Stimulated activated CD8-positive, alpha-beta memory T cell treated with anti-CD3 and anti-CD28 coated beads, Interleukin-4, amount 100 ng/mL, for 48 hours (primary cell): Measurements from ENCODE around the gene CELF2.

Source experiments
- DNase-seq: peaks from one replicate; pipeline ENCODE4 v3.0.0-alpha.2; 2020

CELF2 gene

GRCh38 chr10:11231285-11231684 is 213.6 kb downstream of the CELF2 start:
- DNase-seq, result no peak

DNA sequence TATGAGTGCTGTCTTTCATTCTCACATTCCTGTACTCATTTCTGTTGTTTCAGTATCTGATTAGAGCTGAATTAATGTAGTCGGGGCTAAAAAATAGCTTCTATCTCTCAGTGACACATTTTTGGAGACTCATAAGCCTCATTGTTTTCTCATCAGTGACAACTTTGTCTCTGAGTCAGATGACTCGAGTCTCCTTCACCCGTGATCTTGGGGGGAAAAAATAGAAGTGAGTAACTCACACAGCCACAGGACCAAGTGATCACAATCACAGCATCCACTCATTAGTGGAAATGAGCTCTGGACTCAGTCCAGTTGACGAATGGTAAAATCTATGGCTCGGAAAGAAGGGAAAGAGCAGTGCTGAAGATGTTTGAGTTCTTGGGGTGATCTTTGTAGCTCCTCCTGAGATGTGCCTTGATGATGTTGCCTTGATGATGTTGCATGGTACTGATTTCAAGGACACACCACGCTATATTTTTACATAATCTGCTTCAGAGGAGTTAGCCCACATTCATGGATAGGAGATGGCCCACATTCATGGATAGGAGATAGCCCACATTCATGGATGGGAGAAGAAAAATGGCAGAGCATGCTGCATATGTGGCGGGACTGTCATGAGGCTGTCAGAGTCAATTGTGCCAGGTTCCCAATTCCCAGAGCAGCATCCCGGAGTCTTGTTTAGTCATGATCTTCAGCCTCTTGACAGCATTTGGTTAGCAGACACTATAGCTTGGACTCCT is 214.7 kb downstream of the CELF2 start:
- DNase-seq, result no peak

DNA sequence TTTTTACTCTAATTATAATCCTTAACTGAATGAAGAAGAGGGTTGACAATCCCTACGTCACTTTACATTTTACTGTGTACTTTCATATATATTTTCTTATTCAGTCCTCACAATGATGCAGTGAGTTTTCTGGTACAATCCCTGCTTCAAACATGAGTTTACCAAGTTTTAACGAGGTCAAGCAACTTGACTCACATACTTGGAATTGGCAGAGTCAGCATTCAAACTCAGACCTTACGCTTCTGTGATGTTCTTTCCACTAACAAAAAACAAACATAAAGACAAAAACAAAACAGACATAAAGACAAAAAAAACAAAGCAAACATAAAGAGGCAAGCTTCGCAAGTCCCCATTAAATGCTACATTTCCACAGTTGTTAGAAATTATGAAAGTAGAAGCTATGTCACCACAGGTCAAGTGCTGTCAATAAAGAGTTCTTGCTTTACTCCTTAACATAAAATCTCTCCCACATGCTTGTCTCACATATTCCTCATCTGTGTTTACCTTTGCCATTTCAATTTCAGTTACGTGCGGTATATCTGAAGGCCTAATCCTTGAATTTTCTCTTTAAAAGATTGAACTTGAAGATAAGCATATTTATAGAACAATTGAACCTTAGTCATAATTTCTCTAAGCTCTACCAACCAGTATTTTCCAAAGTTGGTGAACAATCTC is 217.3 kb downstream of the CELF2 start:
- no peak for DNase-seq

GRCh38 chr10:11235771-11236170 is 218.1 kb downstream of the CELF2 start:
- DNase-seq, result no peak

DNA sequence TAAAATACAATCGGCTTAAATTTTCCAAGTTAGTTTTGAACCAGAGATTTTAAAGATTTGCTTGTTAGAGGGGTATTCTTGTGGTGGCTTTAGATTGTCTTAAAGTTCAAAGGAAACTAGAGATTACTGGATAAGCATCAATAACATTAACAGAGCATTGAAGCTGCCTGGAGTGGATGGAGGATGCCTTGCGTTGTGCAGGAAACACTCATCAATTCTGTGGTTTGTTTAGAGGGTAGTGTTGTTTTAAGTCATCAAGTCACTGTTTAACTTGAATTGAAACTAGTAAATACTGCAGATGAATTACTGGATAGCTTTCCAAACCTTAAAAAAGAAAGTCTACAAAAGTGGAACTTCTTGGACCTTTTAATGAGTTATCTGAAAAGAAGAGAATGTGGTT is 218.6 kb downstream of the CELF2 start:
- DNase-seq, result no peak

- DNase-seq, result peak; percentile 66
Observed at GRCh38 chr10:11237571-11237970, 219.9 kb downstream of the CELF2 start.

DNA sequence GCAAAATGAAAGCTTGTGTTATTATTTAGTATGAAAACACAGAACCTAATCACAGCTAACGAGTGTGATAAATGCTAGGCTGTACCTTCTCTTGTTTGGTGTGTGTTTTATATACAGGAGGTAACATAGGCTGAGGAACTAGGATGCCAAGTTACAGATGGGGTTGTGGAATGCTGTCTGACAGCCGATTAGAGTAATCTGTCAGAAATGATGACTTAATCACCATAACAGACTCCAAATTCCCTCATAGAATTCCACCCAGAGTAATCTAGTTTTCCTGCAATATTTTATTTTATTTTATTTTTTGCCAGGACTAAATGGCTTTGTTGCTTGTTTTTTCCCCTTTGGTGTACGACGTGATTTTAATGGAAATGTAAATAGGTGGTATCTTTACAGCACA is 221.2 kb downstream of the CELF2 start:
- no peak for DNase-seq

- no peak for DNase-seq
Observed at GRCh38 chr10:11240641-11241040, 223.0 kb downstream of the CELF2 start.

- DNase-seq, result peak; percentile 56
Observed at GRCh38 chr10:11242443-11243387, 225.0 kb downstream of the CELF2 start.

GRCh38 chr10:11243425-11244222 is 226.0 kb downstream of the CELF2 start:
- DNase-seq, result no peak

GRCh38 chr10:11245095-11245479 is 227.4 kb downstream of the CELF2 start:
- DNase-seq, result no peak

- no peak for DNase-seq
Observed at GRCh38 chr10:11245510-11245909, 227.8 kb downstream of the CELF2 start.

- DNase-seq, result no peak
Observed at GRCh38 chr10:11245981-11246590, 228.4 kb downstream of the CELF2 start.

DNA sequence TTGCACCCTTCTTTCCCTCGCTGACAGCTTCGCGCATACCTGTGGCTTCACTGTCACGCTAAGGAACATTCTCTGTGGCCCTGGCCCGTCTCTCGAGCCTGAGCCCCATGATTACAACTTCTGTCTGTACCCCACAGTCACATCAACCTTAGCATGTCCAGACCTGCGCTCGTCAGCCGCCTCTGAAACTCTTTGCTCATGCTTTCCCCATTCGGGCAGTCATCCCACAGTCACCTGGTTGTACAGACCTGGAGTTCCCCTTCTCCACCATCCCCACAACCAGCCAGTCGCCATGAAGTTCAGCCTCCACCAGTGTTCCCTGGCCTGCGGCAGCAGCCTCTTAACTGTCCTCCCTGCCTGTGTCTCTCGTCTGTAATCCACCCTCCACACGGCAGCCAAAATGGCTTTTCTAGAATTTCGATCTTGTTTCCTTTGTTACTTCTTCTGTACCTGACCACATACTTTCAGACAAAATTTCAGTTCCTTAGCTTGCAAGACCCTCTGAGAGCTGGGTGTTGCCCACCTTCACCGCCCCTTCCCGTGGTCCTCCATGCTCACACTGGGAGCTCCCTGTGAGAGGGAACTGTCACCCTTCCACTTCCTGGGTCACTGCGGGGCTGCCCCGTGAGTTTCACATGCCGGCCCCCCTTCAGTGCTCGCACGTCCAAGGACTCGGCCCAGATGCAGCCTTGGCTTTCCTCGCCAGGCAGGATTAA is 229.2 kb downstream of the CELF2 start:
- DNase-seq, result no peak

GRCh38 chr10:11249152-11249807 is 231.6 kb downstream of the CELF2 start:
- DNase-seq, result no peak

DNA sequence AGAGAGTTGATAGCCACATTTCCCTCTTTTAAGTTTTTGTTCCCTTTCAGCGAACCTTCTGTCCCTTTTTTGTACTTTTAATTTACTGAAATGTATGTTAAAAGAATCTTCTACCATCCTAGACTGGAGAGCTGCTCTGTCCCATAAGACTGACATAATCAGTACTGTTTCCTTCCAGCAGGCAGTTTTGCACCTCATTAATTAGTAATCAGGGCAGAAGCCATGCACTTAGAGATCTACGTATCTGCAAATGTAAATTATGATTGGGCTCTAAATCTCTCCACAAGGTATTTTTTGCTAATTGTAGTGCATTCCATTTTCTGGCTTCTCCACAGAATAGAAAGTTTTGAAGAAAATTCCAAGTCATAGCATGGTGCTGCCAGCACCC is 232.1 kb downstream of the CELF2 start:
- no peak for DNase-seq

DNA sequence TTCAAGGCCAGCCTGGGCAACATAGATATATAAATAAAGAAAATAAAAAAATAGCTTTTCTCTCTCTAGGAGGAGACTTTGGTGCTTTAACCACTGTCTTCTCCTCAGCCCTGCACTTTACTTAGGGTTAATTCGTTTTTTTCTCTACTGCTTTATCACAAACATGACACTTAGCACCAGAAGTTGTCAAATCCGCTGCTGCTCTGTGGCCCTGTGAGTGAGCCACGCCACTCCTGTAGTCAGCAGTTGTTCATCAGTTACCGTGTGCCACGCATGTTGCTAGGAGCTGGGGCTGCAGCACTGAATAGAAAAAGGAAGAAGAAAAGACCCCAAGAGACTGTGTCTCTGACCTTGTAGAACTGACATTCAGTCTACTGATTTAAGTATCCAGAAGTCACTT is 232.6 kb downstream of the CELF2 start:
- DNase-seq, result no peak

DNA sequence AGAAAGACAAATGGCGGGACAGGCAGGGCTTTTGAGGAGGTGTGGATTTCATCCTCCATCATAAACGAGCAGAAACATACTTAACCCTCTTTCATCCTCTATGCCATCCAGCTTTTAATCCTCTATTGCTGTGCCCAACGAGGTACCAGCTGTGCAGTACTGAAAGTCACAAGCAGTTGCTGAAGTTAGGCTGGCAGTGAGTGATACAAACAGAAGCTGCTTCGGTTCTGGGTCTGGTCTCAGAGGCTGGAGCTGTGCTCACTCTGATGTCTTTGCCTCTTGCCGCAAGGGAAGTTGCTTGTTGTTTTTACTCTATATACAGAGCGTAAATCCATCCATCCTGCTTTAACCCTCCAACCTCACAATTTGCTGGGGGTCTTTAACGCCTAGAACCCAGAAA is 235.2 kb downstream of the CELF2 start:
- no peak for DNase-seq

DNA sequence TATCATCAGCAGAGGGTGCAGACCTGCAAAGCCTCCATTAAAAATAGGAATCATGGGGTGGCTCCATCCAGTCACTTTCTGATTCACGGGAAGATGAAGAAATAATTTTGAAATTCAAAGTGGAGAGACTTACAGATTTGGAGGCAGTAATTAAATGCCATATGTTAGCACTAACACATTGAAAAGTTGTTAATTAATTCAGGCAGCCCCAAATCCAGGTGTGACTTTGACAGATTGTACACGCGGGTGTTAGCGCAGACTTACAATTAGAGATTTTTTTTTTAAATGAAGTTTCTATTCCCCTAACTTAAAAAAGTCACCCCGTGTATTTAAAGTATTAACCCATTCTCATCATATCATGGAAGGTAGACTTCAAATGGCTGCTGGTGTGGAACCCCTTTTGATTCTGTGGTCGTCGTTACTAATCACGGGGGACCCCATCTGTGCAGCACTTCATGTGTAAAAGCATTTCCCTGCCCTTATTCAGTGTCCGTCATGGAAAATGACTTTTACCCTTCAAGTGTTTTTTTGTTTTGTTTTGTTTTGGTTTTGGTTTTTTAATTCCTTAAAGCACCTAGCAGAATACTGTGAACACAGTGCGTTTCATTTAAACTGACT is 235.8 kb downstream of the CELF2 start:
- DNase-seq, result no peak

DNA sequence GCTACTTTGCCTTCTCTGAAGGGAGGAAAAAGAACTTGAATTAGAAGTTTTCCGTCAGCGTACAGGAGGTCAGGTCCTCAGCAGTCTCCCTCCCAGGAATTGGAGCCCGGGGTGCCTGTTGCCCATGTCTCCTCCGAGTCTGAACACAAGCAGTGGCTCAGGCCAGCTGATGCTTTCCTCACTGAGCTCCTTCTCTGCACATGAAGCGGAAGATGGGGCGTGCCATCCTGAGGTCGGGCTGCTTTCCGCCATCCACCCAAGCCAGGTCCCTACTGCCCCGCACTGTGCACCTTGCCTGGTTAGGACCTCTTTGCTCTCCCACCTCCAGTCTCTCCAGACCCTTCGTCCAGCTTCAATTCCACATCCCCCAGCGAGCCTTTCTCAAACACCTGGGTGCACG is 237.5 kb downstream of the CELF2 start:
- no peak for DNase-seq
